MCF 10A (cell line): ENCODE measurements around the gene VPS13C. TPM values are rescaled to one million over a fixed set of nuclear protein-coding genes. Genes with fewer than 3 reads are reported as not detected.

Experiments used
- BruUV-seq: library from RNA; stranded (reverse); fragments of 400-500 nt; replicated peaks from 2 replicates; lab custom pipeline; 2021; lab: Mats Ljungman, UMichigan
- CTCF ChIA-PET: fragments of 300-600 bp; sonication (Branson Sonifier 250); formaldehyde crosslinking; extraction: SDS; loops from one replicate; lab custom pipeline; 2021; ENCODE audit warnings: antibody characterized with exemption, inconsistent platforms; lab: Yijun Ruan, JAX
- POLR2A ChIA-PET: fragments of 300-600, 350-650 bp; sonication (Branson Sonifier 250); formaldehyde crosslinking; extraction: SDS; loops from one replicate; lab custom pipeline; 2020; ENCODE audit warnings: antibody characterized with exemption, inconsistent platforms; lab: Yijun Ruan, JAX
- DNase-seq: peaks from one replicate; pipeline ENCODE4 v3.0.0-alpha.2; 2018; ENCODE audit not compliant: unreplicated experiment
- H3K27ac Mint-ChIP-seq: one replicate; pipeline ENCODE4 v1.8.0; 2022; ENCODE audit warnings: mild to moderate bottlenecking, low read depth, mixed read lengths; ENCODE audit not compliant: unreplicated experiment
- H3K27me3 Mint-ChIP-seq: one replicate; pipeline ENCODE4 v1.8.0; 2022; ENCODE audit warnings: mixed read lengths; ENCODE audit not compliant: insufficient read depth, unreplicated experiment
- H3K36me3 Mint-ChIP-seq: one replicate; pipeline ENCODE4 v1.8.0; 2022; ENCODE audit warnings: mild to moderate bottlenecking, moderate library complexity, mixed read lengths; ENCODE audit not compliant: insufficient read depth, unreplicated experiment
- H3K4me1 Mint-ChIP-seq: one replicate; pipeline ENCODE4 v1.8.0; 2022; ENCODE audit warnings: mixed read lengths; ENCODE audit not compliant: insufficient read depth, unreplicated experiment
- H3K4me3 Mint-ChIP-seq: one replicate; pipeline ENCODE4 v1.8.0; 2022; ENCODE audit warnings: mild to moderate bottlenecking, moderate library complexity, mixed read lengths; ENCODE audit not compliant: unreplicated experiment
- H3K9me3 Mint-ChIP-seq: one replicate; pipeline ENCODE4 v1.8.0; 2022; ENCODE audit warnings: mixed read lengths; ENCODE audit not compliant: unreplicated experiment
- intact Hi-C: fragments of 100-400 bp; cut with micrococcal nuclease; formaldehyde crosslinking; loops from 2 replicates; pipeline ENCODE4 v1.14.1; 2022
- total RNA-seq: library from RNA; stranded (reverse); gene quantifications from 2 replicates; pipeline ENCODE4 v1.2.3, GENCODE V29; 2022
- TF ChIP-seq, protein P1 (sequence below): fragments of 200-600 bp; IDR thresholded peaks from one replicate; pipeline ENCODE4 v1.8.0; 2022; ENCODE audit warnings: antibody characterized with exemption, mild to moderate bottlenecking; ENCODE audit not compliant: unreplicated experiment

Gene VPS13C
- total RNA-seq, 1 experiment from 2014 or later = 47.4 TPM

DNA sequence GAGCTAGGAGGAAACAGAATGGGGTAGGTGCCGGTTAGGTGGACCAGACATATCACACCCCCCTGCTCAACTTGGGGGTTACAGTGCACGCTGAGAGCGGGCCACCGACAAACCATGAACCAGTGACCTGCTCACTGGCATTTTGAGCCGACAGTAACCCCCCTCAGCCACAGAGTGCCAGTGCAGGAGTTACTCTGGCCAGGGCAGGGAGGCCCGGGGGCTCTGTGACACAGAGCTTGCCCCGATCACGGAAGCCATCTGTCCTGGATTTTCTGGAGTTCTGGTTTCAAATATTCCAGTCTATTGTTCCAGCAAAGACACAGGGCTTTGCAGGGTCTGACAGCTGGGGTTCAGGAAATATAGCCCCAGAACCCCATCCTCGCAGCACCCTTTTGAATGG is 225.2 kb downstream of the VPS13C start:
- H3K27ac Mint-ChIP-seq = no peak overlapping the region
- H3K9me3 Mint-ChIP-seq = no peaks in the 10 kb centered on the region
- CTCF ChIA-PET = interaction anchor here (0.6 to 4.9 kb wide), 50 partner anchors 11 to 1248 kb away, joined by 3 to 43 read pairs (median 4); no protein-coding TSS in a partner anchor
- no peak overlapping the region for H3K4me3 Mint-ChIP-seq
- no peaks in the 10 kb centered on the region for H3K27me3 Mint-ChIP-seq
- TF ChIP-seq, protein P1, sequence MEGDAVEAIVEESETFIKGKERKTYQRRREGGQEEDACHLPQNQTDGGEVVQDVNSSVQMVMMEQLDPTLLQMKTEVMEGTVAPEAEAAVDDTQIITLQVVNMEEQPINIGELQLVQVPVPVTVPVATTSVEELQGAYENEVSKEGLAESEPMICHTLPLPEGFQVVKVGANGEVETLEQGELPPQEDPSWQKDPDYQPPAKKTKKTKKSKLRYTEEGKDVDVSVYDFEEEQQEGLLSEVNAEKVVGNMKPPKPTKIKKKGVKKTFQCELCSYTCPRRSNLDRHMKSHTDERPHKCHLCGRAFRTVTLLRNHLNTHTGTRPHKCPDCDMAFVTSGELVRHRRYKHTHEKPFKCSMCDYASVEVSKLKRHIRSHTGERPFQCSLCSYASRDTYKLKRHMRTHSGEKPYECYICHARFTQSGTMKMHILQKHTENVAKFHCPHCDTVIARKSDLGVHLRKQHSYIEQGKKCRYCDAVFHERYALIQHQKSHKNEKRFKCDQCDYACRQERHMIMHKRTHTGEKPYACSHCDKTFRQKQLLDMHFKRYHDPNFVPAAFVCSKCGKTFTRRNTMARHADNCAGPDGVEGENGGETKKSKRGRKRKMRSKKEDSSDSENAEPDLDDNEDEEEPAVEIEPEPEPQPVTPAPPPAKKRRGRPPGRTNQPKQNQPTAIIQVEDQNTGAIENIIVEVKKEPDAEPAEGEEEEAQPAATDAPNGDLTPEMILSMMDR = no peak
- no peak for DNase-seq
- POLR2A ChIA-PET = no interaction called here
- no peaks in the 10 kb centered on the region for H3K4me1 Mint-ChIP-seq
- BruUV-seq = no TSS peak
- intact Hi-C loops = loop anchor here (2.0 to 10.0 kb wide), 3 partner anchors 304 to 1250 kb away; no protein-coding TSS in a partner anchor
- H3K36me3 Mint-ChIP-seq = no peaks in the 10 kb centered on the region

DNA sequence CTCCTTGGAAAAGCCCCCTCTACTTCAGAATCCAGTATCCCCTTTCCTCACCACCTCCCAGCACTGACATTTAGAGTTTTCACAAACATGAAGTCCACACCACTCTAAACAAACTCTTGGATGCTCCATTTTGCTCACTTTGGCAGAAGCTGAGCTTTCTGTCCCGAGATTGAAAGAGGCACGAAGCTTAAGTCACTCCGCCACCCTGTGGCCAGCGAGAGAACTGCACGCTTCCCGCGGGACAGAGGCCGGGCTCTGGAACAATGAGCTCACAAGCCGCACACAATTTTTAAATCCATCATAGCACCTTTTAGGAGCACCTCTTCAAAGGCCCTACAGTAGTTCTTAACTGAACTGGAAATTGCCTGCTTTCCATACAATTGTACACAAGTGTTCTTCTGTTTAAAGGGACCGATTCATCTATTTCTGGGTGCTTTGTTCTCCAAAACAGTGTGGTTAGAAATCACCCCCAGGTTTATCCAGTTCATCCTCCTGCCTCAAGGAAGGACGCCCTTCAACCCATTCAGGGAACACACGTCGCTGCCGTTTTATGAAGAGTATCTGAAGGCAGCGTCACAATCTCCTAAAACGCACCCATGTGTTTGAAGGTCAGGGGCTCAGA is 226.1 kb downstream of the VPS13C start:
- Mint-ChIP-seq H3K27me3 (no peaks in the 10 kb centered on the region), H3K9me3 (no peaks in the 10 kb centered on the region), H3K36me3 (no peaks in the 10 kb centered on the region), H3K4me1 (no peaks in the 10 kb centered on the region), H3K27ac (no peak overlapping the region), H3K4me3 (no peak overlapping the region)
- TF ChIP-seq, protein P1 = peak; percentile 97
- peak; percentile 71 for DNase-seq
- BruUV-seq = no TSS peak
- ChIA-PET CTCF (interaction anchor here (0.6 to 4.9 kb wide), 65 partner anchors 9 to 1326 kb away, joined by 3 to 43 read pairs (median 4); partner anchors contain the start of gene RORA), POLR2A (interaction anchor here (0.5 to 0.9 kb wide), 4 partner anchors 187 to 1245 kb away, joined by 3 to 4 read pairs (median 3); no protein-coding TSS in a partner anchor)
- intact Hi-C loops = loop anchor here (1.0 to 10.0 kb wide), 7 partner anchors 132 to 1249 kb away; no protein-coding TSS in a partner anchor

DNA sequence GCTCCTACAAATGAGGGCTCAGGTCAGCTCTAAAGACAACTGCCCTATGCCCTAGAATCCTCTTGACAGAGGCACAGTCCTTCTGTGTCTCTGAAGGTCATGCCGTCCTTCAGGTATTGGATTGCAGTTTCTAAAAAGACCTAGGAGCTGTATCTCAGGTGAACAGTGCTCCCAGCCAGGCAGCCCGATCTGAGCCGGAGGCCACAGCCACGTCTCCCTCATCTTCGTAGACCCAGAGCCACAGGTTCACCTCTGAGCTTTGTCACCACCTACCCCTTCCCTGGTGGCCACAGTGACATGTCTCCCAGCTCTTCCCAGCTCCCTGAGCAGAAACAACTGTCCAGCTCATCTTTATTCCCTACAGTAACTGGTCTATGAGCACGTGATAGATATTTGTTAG is 228.0 kb downstream of the VPS13C start:
- ChIA-PET POLR2A (no interaction called here), CTCF (interaction anchor here (0.6 to 4.9 kb wide), 16 partner anchors 12 to 1277 kb away, joined by 3 to 39 read pairs (median 3); no protein-coding TSS in a partner anchor)
- no TSS peak for BruUV-seq
- no peaks in the 10 kb centered on the region for H3K4me1 Mint-ChIP-seq
- H3K27me3 Mint-ChIP-seq = no peaks in the 10 kb centered on the region
- intact Hi-C loops = loop anchor here (10.0 kb wide), 1 partner anchor 1247 kb away; no protein-coding TSS in a partner anchor
- H3K36me3 Mint-ChIP-seq = no peaks in the 10 kb centered on the region
- TF ChIP-seq, protein P1 = no peak
- H3K9me3 Mint-ChIP-seq = no peaks in the 10 kb centered on the region
- no peak overlapping the region for H3K27ac Mint-ChIP-seq
- no peak overlapping the region for H3K4me3 Mint-ChIP-seq
- no peak for DNase-seq

DNA sequence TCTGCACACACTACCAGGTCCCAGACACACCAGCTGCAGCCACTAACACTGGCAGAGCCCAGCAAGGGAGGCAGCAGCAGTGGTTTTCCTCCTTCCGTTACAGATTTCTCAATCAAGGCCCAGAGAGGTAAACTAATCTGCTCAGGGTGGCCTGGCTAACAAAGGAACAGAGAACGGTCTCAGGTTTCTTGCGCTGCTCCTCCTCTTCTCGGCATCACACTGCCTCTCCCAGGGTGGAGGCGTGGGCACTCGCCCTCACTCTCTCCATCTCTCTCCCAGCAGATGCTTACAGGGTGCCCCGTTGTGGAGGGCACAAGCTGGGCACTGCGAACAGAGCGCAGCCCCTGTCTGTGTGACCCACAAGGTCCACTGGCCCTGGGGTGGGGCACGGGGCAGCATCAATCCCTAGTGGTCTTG is 228.7 kb downstream of the VPS13C start:
- no peaks in the 10 kb centered on the region for H3K36me3 Mint-ChIP-seq
- TF ChIP-seq, protein P1 = no peak
- ChIA-PET POLR2A (no interaction called here), CTCF (interaction anchor here (0.6 to 4.9 kb wide), 10 partner anchors 12 to 1276 kb away, joined by 3 to 39 read pairs (median 6); no protein-coding TSS in a partner anchor)
- H3K27ac Mint-ChIP-seq = no peak overlapping the region
- intact Hi-C loops = loop anchor here (10.0 kb wide), 1 partner anchor 1247 kb away; no protein-coding TSS in a partner anchor
- no TSS peak for BruUV-seq
- DNase-seq = no peak
- no peaks in the 10 kb centered on the region for H3K4me1 Mint-ChIP-seq
- no peaks in the 10 kb centered on the region for H3K27me3 Mint-ChIP-seq
- H3K4me3 Mint-ChIP-seq = no peak overlapping the region
- no peaks in the 10 kb centered on the region for H3K9me3 Mint-ChIP-seq
